SU-DHL-6 (cell line): Measurements from ENCODE around the gene EBF3.

Source experiments
- H2AFZ ChIP-seq: fragments of 200-600 bp; sonication (generic); 2 replicates; pipeline ENCODE4 v1.6.1; 2014; ENCODE audit warnings: low read depth, mild to moderate bottlenecking, moderate library complexity, mixed read lengths, antibody characterized with exemption, low read length; ENCODE audit not compliant: severe bottlenecking
- H3F3A ChIP-seq: fragments of 200-600 bp; shearing (Covaris generic); 2 replicates; pipeline ENCODE4 v1.6.0; 2016; ENCODE audit warnings: antibody characterized with exemption, mild to moderate bottlenecking; ENCODE audit not compliant: insufficient read depth
- H3K27ac ChIP-seq: fragments of 200-600 bp; sonication (generic); 2 replicates; pipeline ENCODE4 v1.5.1; 2016; ENCODE audit warnings: low read depth, mild to moderate bottlenecking, low read length, moderate library complexity, mixed read lengths
- H3K27me3 ChIP-seq: fragments of 200-600 bp; sonication (generic), shearing (Covaris generic); 2 replicates; pipeline ENCODE4 v1.6.0; 2014; ENCODE audit warnings: mild to moderate bottlenecking, low read length
- H3K36me3 ChIP-seq: fragments of 200-600 bp; sonication (generic); 2 replicates; pipeline ENCODE4 v1.6.1; 2014; ENCODE audit warnings: mild to moderate bottlenecking, low read length, mixed read lengths
- H3K4me2 ChIP-seq: fragments of 300-600, 200-600 bp; shearing (Covaris generic), sonication (generic); 2 replicates; pipeline ENCODE4 v1.6.0; 2014; ENCODE audit warnings: low read length, low read depth, mild to moderate bottlenecking; ENCODE audit not compliant: poor library complexity, severe bottlenecking
- H3K4me3 ChIP-seq: fragments of 200-600 bp; sonication (generic); 2 replicates; pipeline ENCODE4 v1.5.1; 2014; ENCODE audit warnings: antibody characterized with exemption, low read length, mild to moderate bottlenecking, mixed read lengths; ENCODE audit not compliant: insufficient read depth, poor library complexity, severe bottlenecking
- H3K79me2 ChIP-seq: fragments of 200-600 bp; sonication (generic); 2 replicates; pipeline ENCODE4 v1.6.1; 2014; ENCODE audit warnings: mild to moderate bottlenecking, low read length, moderate library complexity; ENCODE audit not compliant: insufficient read depth
- H3K9ac ChIP-seq: fragments of 200-600 bp; sonication (generic); 2 replicates; pipeline ENCODE4 v1.7.0; 2014; ENCODE audit warnings: mild to moderate bottlenecking, low read length
- H3K9me2 ChIP-seq: fragments of 200-600 bp; sonication (generic); replicated peaks from 2 replicates; pipeline ENCODE4 v1.6.1; 2014; ENCODE audit warnings: low read length; ENCODE audit not compliant: insufficient read depth
- H3K9me3 ChIP-seq: fragments of 200-600 bp; sonication (generic); 2 replicates; pipeline ENCODE4 v1.6.1; 2014; ENCODE audit warnings: low read length, mixed read lengths; ENCODE audit not compliant: insufficient read depth
- H4K20me1 ChIP-seq: fragments of 200-600 bp; sonication (generic); 2 replicates; pipeline ENCODE4 v1.6.1; 2014; ENCODE audit warnings: low read depth, mild to moderate bottlenecking, antibody characterized with exemption, low read length, moderate library complexity, mixed read lengths
- EZH2phosphoT487 ChIP-seq: fragments of 200-600 bp; sonication (generic), shearing (Covaris generic); conservative IDR thresholded peaks from 2 replicates; pipeline ENCODE4 v1.6.1; 2018; ENCODE audit warnings: mild to moderate bottlenecking, antibody characterized with exemption, low read length, moderate library complexity, mixed read lengths
- TF ChIP-seq, protein P1 (sequence below): fragments of 200-600 bp; sonication (generic); IDR thresholded peaks from one replicate; pipeline ENCODE4 v1.5.1; 2017; ENCODE audit warnings: antibody characterized with exemption, mild to moderate bottlenecking, low read length, moderate library complexity; ENCODE audit not compliant: insufficient read depth, poor library complexity, severe bottlenecking

EBF3 gene

DNA sequence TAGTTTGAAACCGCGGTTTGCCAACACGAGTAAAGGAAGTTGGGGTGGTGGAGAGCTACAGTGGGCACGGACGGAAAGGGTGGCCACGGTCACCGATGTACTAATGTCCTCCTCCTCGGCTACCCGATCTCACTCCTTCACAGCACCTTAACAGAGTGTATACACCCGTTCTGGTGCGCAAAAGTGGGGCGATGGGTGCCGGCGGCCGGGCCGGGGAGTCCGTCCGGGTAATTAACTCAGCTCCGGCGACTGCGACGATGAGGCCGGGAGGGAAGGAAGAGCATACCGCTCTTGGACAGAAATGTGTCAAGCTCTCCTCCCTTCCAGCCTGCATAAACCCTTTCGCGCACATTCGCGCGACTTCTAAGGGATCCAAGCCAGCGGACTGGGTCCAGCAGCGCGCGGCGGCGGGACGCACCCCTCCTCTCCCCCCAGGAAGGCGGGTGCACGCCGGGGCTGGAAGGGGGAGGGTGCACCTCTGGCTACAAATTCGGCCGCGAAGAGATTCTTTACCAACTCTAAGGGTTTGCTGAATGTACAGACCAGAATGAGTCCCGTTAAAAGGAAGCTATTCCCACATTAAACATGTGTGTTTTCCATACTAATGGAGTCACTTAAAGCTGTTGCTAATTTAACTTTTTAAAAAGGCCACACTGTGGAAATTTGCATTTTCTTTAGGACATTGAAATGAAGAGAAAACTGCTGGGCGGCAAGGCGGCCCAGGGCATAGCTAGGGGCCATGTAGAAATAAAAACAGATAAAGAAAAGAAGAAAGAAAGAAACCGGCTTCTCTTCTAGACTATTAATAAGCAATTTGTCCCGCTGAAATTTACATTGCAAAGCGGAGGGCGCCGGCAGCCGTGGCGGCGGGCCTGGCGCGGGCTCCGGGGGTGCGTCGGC is 6.6 kb upstream of the EBF3 start:
- H3K9ac ChIP-seq, result no peak overlapping the region
- no peaks in the 10 kb centered on the region for H3K9me2 ChIP-seq
- H3F3A ChIP-seq, result no peaks in the 10 kb centered on the region
- no peak overlapping the region for H3K4me3 ChIP-seq
- no peak overlapping the region for H2AFZ ChIP-seq
- H3K27me3 ChIP-seq, result no peaks in the 10 kb centered on the region
- H3K79me2 ChIP-seq, result no peaks in the 10 kb centered on the region
- no peak overlapping the region for H3K27ac ChIP-seq
- H3K9me3 ChIP-seq, result no peaks in the 10 kb centered on the region
- H4K20me1 ChIP-seq, result no peaks in the 10 kb centered on the region
- no peak for TF ChIP-seq EZH2phosphoT487
- TF ChIP-seq, protein P1, sequence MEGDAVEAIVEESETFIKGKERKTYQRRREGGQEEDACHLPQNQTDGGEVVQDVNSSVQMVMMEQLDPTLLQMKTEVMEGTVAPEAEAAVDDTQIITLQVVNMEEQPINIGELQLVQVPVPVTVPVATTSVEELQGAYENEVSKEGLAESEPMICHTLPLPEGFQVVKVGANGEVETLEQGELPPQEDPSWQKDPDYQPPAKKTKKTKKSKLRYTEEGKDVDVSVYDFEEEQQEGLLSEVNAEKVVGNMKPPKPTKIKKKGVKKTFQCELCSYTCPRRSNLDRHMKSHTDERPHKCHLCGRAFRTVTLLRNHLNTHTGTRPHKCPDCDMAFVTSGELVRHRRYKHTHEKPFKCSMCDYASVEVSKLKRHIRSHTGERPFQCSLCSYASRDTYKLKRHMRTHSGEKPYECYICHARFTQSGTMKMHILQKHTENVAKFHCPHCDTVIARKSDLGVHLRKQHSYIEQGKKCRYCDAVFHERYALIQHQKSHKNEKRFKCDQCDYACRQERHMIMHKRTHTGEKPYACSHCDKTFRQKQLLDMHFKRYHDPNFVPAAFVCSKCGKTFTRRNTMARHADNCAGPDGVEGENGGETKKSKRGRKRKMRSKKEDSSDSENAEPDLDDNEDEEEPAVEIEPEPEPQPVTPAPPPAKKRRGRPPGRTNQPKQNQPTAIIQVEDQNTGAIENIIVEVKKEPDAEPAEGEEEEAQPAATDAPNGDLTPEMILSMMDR, result no peak
- H3K4me2 ChIP-seq, result no peak overlapping the region
- H3K36me3 ChIP-seq, result no peaks in the 10 kb centered on the region

DNA sequence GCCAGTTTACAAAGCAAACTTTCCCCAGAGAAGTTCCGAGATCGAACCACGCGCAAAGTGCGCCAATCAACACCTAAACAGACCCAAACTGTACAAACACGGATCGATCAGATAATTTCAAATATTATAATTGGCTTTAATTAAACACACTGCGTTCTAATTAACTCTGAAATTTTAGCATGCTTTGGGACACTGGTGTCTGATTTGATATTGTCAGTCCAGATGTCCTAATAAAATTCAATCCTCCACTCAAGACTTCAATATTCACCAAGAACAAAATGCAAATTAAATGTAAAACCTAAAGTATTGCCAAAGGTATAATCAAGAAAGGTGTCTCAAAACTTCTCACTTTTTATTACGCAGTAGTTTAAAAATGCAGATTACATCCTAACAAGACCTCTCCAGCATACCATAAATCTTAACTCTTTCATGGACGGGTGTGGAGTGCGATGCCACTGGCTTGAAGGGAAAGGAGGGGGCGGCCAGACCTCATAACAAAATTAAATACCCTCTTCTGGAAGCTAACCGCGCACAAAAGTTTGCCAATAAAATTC is 5.9 kb upstream of the EBF3 start:
- H3K9me2 ChIP-seq, result no peaks in the 10 kb centered on the region
- no peaks in the 10 kb centered on the region for H3K27me3 ChIP-seq
- H3K36me3 ChIP-seq, result no peaks in the 10 kb centered on the region
- no peak overlapping the region for H3K4me2 ChIP-seq
- no peaks in the 10 kb centered on the region for H3K79me2 ChIP-seq
- H3K9me3 ChIP-seq, result no peaks in the 10 kb centered on the region
- H3F3A ChIP-seq, result no peaks in the 10 kb centered on the region
- H4K20me1 ChIP-seq, result no peaks in the 10 kb centered on the region
- H3K27ac ChIP-seq, result no peak overlapping the region
- H3K9ac ChIP-seq, result no peak overlapping the region
- no peak overlapping the region for H3K4me3 ChIP-seq
- no peak overlapping the region for H2AFZ ChIP-seq
- TF ChIP-seq, protein P1, result no peak
- TF ChIP-seq EZH2phosphoT487, result no peak

DNA sequence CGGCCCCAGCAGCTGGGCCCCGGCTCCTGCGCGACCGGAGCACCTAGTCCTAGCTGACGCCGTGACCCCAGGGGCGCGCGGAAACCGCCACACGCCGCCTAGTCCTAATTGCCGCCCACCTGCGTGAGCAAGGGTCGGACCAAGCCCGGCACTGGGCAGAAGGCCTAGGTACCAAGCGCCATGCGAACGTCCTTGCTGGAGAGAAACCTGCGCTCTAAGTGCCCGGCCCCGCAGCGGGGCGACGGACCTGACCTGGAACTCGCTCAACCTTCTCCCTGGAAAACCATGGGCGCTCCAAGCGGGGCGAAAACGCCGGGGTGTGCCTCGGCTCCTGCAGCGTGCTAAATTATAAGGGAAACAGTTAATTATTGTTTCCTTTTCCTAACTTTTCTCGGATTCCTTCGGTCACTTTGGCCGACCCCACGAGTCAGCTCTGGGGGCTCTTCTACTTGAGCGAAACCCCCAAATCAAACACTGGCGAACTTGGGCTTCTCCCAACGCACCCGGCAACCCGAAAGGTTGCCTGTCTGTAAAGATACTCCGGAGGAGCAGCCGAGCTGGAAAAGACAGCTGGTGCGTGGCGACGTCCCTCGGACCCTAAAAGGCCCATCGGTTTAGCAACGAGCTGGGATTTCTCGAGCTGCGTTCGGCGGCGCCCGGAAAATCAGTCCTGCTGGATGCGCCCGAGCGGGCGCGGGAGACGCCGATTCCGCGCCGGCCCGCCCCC is 5.3 kb upstream of the EBF3 start:
- Histone ChIP-seq H3K4me2 (no peak overlapping the region), H3K9me2 (no peaks in the 10 kb centered on the region), H3K4me3 (no peak overlapping the region), H2AFZ (no peak overlapping the region), H3K79me2 (no peaks in the 10 kb centered on the region), H3K9ac (no peak overlapping the region), H3F3A (no peaks in the 10 kb centered on the region), H4K20me1 (no peaks in the 10 kb centered on the region), H3K27me3 (no peaks in the 10 kb centered on the region), H3K27ac (no peak overlapping the region), H3K36me3 (no peaks in the 10 kb centered on the region), H3K9me3 (no peaks in the 10 kb centered on the region)
- no peak for TF ChIP-seq EZH2phosphoT487
- TF ChIP-seq, protein P1, result no peak
